Smooth muscle cell of the brain vasculature (primary cell): ENCODE measurements around the gene SSBP4.
"Not testable (repeated sequence)": the region's sequence is repeated elsewhere in the genome, so short reads cannot be mapped to it uniquely, and the experiment has no call there.

Experiments used
- DNase-seq: peaks from one replicate; pipeline ENCODE4 v3.0.0-alpha.2; 2012; ENCODE audit warnings: low read depth, low spot score

Gene SSBP4

DNA sequence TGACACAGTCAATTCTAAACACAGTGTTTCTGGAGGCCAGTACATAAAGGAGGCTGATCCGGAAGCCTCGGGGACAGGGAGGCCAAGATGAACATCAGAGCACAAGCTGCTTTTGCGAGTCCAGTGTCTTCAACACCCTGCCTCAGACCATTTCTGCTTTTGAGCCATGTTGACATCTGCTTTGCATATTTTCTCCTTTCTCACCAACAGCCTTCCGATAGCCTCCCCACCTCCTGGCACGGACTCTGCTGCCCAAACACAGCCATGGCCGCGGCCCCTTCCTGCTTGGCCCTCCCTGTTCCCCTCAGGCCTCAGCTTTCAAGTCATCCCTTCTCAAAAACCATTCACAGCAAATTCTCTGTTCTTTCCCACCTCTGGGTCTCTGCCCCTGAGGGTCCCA lies 25.4 kb upstream of the SSBP4 start:
- DNase-seq: no peak

DNA sequence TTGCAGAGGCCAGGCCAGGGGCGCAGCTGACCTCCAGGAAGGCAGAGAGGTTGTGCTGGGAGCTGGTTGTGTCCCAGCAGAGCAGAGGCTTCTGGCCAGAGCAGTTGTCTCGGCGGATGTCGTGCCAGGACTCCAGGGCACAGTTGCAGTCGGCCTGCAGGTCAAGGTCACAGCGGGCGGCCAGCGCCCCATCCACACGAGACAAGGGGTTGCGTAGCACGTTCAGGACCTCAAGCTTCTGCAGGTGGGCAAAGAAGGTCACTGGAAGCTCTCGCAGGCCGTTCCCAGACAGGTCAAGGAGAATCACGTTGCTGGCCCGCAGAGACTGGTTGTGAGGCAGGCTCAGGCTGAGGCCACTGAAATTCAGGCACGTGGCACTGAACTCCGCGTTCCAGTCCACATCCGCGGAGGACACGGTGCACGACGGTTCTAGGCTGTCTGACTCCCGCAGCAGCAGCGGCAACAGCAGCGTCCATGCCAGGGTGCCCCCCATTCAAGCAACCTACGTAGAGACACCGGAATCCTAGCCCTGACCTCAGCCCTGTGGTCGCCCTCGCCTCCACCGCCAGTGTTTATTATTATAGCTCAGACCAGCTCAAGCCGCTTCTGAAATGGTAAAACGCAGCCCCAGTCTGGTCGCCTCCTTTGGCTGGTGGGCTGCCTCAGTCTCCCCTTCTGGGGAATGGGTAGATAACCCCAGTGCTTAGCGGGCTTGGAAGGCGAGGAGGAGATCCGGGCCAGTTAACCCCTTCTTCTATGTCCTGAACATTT lies 22.5 kb upstream of the SSBP4 start:
- DNase-seq: no peak

DNA sequence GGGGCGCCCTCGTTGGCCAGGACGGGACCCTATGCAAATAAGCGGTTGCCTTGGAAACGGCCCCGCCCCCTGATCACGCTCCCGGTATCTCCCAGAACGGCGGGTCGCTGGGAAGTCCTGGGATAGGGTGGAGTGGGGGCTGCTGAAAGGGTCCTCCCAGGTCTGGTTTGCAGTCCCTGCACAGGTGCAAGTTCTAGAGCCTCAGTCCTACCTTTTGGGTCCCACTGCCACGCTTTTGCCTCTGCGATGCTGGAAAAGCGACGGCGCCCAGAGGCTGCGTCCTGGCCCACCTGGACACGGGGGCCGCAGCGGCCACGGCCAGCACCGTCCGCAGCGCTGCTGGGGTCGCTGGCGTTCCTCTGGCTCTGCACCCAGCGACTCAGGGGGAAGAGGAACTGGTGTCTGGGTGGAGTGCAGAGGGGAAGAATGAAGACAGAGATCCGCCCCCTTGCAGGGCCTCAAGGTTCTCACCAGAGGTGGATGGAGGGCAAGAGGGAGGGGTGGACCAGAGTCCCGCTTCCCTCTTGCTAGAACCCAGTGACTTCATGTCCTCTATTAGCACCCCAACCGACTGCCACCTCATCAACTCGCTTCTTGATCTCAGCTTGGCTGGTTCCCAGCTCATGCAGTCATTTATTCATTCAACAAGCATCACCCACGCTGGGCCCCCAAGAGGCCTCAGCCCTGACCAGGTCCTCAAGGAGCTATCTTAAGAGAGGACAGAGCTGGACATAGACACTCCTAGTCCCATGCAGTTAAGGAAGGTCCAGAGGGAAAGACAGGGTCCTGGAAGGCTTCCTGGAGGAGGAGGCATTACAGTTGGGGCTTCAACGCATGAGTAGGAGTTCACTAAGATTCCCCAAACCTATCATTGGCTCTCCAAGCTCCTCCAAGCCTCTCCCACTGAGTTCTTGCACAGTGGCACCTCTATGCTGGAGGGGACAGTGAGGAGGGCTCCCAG lies 21.7 kb upstream of the SSBP4 start, which contains the start of gene LRRC25:
TSS of gene LRRC25 (minus strand) at position 381 of the 961 bp plus-strand sequence. CDS start 659 bp downstream, outside the sequence.
- DNase-seq: no peak

DNA sequence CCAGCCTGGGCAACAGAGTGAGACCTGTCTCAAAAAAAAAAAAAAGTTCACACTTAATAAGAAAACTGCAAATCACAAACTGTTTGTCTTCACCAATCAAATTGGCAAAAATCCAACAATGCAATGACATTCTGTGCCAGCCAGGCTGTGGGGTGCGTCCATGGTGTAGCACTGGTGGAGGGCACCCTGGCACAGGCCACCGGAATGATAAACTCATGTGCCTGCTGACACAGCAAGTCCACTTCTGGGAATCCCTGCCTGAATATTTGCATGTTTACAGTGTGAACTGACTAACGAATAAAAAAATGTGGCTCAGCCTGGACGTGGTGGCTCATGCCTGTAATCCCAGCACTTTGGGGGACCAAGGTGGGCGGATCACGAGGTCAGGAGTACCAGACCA lies 20.2 kb upstream of the SSBP4 start:
- DNase-seq: no peak

DNA sequence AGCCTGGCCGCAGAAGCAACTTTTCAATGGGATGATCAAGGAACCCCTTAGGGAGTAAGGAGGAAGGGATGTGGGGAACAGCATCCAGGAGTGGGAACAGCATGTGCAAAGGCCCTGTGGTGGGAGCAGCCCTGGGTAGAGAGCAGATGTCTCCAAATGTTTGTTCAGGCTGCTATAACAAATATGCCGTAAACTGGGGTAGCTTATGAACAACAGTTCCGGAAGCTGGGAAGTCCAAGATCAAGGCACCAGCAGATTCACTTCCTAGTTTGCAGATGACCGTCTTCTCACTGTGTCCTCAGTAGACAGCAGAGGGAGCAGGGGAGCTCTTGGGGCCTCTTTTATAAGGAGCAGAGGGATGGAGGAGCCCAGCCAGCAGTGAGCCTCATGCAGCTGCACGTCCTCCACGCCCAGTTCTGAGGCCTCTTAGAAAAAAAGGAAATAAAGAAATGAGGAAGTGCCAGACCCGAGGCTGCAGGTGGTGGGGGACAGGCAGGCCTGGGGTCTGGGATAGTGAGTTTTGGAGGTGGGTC lies 17.6 kb upstream of the SSBP4 start:
- no peak for DNase-seq

DNA sequence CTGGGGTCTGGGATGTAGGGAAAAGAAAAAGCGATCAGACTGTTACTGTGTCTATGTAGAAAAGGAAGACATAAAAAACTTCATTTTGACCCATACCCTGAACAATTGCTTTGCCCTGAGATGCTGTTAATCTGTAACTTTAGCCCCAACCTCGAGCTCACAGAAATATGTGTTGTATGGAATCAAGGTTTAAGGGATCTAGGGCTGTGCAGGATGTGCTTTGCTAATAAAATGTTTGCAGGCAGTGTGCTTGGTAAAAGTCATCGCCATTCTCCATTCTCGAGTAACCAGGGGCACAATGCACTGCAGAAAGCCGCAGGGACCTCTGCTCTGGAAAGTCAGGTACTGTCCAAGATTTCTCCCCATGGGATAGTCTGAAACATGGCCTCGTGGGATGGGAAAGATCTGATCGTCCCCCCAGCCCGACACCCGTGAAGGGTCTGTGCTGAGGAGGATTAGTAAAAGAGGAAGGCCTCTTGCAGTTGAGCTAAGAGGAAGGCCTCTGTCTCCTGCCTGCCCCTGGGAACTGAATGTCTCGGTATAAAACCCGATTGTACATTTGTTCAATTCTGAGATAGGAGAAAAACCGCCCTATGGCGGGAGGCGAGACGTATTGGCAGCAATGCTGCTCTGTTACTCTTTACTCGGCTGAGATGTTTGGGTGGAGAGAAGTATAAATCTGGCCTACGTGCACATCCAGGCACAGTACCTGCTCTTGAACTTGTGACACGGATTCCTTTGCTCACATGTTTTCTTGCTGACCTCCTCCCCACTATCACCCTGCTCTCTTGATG lies 16.5 kb upstream of the SSBP4 start:
- not testable (repeated sequence) for DNase-seq

DNA sequence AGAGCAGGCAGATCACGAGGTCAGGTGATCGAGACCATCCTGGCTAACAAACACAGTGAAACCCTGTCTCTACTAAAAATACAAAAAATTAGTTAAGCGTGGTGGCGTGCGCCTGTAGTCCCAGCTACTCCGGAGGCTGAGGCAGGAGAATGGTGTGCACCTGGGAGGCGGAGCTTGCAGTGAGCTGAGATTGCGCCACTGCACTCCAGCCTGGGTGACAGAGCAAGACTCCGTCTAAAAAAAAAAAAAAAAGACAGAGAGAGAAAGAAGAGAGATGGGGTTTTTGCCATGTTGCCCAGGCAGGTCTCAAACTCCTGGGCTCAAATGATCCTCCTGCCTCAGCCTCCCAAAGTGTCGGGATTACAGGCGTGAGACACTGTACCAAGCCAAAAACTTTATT lies 13.4 kb upstream of the SSBP4 start:
- not testable (repeated sequence) for DNase-seq

DNA sequence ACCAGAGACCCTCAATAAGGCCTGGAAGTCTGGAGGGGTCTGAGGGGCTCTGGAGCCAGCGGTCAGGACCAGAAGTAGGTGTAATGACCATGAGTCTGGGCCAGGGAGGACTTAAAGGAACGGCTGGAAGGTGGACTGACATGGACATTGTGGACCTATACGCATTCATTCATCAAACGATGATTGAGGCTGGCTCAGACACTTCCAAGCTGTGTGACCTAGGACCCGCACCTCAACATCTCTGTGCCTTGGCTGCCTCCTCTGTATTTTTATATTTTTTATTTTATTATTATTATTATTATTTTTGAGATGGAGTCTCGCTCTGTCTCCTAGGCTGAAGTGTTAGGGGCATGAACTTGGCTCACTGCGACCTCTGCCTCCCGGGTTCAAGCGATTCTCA lies 12.4 kb upstream of the SSBP4 start:
- DNase-seq: no peak

DNA sequence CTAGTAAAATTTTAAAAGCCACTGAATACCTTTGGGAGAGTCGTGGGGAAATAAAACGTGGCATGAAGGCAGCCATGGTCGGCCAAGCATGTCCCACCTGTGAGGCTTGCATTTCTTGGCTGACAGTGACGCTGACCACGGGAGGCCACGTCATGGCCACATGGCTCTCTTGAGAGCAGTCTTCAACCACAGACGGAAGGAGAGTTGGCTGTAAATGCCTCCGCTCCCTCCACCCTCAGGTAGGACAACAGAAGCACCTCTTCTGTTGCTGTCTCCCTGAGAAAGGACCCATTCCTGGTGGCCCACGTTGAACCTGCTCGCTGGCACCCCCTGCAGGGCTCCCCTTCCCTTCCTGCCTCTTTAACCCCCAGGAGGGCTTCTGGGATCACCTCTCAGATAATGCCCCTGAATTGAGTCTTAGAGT lies 11.1 kb upstream of the SSBP4 start:
- DNase-seq: no peak

DNA sequence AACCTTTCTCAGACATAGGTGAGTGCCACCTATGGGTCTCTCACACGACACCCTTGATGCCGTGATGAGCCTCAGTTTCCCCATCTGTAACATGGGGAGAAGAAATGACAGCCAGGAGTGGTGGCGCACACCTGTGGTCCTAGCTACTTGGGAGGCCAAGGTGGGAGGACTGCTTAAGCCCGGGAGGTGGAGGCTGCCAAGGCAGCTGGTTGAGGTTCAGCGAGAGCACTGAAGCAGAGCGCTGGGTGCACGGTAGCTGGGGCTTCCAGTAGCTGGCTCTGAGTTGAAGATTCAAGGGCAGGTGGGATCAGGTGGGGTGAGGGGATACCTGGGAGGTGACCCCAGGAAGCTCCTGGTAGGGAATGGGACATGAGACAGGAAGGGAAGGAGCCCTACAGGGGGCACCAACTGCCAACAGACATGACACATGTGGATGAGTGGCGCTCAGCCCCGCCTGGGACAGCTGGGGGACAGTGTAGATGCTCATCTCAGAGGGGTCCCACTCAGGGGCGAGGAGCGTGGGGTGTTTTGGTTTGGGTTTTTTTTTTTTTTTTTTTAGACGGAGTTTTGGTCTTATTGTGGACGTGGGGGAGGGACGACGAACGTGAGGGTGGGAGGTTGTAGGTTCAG lies 6.5 kb upstream of the SSBP4 start:
- no peak for DNase-seq

DNA sequence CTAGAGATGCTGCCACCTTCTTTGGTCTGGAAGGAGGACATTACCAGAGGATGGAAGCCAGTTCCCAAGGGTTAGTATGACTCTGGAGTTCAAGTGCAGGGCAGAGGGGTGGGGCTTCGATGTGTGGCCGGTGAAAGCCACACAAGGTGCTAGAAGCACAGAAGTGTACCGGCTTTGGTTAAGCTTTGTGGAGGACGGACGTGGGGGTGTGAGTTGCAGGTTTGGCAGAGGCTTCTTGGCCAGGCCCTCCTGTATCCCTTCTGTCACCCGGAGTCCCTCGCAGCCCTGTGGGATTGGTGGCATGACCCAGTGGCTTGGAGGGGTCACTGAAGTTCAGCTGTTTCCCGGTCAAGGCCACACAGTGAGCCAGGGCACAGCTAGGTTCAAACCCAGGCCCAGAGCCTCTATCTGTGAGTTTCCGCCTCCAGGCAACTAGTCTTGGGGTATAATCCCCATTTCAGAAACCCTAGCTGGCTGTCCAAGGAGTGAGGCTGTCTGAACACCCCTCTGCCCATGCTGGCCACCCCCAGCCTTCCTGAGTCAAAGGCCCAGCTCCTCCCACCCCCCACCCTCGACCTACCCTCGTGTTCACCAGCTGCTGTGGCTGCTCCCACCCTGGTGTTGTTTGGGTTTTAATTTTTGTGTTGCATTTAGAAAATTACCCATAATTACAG lies 4.6 kb upstream of the SSBP4 start:
- DNase-seq: no peak

DNA sequence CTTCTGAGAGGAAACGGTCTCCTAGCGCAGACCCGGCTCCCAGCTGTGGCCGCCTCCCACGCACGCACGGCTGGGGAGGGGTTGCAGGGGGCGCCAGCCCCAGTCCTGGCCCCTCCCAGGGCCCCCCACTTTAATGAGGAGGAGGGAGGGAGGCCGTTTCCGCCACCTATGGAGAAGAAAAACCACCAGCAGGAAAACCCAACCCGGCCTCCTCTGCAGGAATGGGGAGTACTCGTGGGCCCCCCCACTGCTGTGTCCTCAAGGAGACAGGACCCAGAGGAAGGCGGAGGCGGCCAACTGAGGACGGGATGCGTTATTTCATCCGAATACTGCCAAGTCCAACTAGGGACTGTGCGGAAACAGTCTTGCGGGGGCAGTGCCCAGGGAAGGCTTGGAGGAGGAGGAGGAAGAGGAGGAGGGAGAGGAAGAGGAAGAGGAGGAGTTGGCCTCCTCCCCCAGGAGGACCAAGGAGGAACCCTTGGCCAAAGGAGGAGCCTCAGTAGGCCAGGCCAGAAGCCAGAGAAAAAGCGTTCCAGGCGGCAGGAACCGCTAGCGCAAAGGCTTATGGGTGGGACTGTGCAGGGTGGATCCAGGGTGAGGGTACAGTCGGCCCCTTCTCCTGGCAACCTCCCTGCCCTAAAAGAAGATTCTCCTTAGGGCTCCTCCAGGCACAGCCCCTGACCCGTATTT lies 3.9 kb upstream of the SSBP4 start:
- DNase-seq: no peak

DNA sequence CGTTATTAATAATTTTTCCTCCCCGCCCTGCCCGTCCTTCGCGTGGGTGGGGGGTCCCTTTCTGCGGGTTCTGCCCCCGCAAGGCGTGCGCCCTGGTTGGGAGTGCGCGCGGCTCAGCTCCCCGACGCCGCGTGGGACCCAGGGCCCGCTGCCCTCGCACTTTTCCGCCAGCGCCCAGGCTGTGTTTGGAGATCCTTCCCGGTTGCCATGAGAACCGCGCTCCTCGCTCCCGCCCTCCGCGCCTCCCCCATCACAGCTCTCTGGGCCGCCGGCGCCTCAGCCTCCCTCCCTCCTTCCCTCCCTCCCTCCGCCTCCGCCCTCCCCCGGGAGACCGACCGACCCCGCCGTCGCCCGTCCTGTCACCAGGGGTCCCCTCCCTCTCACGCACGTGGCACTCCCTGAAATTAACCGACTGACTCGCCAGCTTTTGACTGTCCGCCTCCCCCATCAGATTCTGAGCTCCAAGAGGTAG lies 2.4 kb upstream of the SSBP4 start:
- no peak for DNase-seq

DNA sequence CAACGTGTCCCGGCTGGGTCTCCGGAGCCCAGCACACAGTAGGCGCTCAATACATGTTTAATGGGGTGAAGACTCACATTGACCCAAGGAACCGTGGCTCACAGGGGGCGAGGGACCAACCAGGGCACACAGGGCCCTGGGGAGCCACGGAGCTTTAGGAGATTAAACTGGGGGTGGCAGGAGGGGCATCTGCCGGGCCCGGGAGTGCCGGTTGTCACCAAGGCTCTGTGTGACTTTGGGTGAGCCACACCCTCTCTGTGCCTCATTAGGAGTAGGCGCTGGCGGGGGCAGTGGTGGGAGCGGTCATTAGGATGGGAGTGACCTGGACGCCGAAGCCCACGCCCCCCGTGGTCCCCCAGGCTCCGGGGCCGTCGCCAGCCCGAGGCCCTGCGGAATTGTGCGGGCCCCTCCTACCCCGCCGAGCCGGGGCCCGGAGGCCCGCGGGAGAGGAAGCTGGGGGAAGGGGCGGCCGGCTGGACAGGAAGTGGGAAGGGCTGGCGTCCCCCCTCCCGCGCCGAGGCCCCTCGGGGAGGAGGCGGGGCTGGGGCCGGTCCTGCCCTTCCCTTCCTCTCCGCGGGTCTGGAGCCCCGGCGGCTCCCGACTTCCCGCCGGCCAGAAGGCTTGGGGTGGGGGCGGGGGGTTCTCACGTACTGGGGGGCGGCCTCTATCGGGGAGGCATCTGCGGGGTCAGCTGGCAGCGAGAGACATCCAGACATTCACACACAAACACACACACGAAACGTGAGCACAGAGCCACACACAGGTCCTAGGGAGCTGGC lies 1.8 kb upstream of the SSBP4 start:
- no peak for DNase-seq

DNA sequence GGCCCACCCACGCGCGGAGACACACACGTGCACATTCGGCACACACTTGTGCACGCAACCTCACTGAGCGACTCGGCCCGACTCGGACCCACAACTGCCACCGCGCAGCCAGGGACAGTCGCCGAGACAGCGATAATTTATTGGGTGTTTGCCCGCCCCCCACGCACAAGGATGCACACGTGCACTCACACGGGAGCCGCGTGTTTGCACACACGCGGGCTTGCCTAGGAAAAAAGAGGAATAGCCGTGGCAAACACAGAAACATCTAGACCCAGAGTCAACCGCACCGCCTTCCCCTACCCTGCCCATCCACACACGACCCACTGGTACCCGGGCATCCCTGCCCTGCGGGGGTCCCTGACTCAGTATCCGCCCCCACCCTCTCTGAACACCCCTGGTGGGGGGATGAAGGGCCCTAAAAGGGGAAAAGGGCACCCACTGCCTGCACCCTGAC lies 1.1 kb upstream of the SSBP4 start:
- DNase-seq: no peak

DNA sequence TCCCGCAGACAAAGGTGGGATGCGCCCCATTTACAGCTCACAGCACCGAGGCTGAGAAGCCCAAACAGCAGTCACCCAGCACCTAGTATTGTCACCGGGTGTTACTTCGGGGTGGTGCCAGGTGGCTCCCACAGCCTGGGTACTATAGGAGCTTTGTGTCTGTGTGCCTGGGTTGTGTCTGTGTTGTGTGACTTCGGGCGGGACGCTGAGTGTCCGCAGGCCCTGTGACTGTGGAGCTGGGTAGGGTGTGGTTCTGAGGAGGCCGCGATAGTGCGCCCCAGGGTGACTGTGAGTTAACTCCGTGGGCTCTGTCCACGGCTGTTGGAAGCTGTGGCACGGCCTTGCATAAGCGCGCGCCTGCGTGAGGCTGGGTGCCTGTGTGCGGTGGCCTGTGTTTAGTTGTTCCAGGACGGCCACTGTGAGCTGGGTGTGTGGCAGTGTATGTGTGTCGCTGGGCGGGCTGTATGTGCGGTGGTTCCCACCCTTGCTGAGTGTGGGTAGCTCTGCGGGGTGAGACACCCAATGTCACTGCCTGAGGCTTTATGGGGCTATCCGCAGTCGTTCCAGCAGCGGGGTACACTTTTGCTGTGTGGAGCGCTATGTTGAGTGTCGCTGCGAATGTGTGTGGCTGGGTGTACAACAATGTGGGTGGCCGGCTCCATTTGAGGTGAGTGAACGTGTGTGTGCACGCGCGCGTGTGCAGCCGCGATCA lies 559 bp upstream of the SSBP4 start:
- DNase-seq: no peak

DNA sequence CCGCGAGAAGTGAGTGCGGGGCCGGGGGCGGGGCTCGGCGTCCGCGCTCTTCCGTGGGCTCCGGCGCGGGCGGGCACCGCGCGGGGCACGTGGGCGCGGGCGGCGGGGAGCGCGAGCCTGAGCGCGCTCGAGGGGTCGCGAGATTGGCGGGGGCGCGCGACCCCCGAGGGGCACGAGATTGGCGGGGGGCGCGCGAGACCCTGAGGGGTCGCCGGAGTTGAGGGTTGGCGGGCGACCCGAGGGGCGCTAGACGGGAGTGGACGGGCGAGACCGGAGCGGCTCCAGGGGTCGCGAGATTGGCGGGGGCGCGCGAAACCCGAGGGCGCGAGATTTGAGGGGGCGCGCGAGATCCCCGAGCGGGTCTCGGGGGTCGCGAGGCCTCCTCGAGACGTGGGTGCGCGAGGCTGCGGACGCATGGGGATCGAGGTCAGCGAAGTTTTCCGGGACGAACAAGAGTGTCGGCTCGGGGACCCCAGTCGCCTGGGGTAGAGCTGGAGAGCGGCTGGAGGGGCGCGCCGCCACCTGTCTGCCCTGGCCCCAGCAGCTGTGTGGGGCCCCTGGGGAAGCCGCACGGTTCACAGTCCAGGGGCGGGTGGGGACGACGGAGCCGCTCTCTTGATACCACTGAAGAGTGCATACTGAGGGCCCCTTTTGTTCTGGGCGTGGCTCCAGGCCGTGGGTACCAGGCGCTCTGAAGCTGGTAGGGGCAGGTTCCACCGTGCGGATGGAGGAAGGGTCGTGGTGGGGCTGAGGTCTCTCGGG lies 682 bp downstream of the SSBP4 start:
- DNase-seq: no peak
